Measurements from ENCODE around the gene MAPK14.
"Not testable (repeated sequence)": the region's sequence is repeated elsewhere in the genome, so short reads cannot be mapped to it uniquely, and the experiment has no call there.

The MAPK14 gene

GRCh38 chr6:36122495-36123269, 95.1 kb downstream of the MAPK14 start:
- WGBS, 2 experiments (ENCODE audit: insufficient coverage in 2 of 2): 91 to 97% methylated on average over 8 to 11 of the region's 11 CpGs
- no peaks in the 10 kb centered on the region for H3K9me3 ChIP-seq (ENCODE audit: control insufficient read depth, low read length)
- H3K27ac ChIP-seq (ENCODE audit: low read depth, low read length, severe bottlenecking): no peak overlapping the region
- no peak overlapping the region for H3K4me3 ChIP-seq (ENCODE audit: extremely low read depth, insufficient read depth, low read length, poor library complexity, severe bottlenecking)
- H3K4me1 ChIP-seq (ENCODE audit: control insufficient read depth, insufficient read depth, low read length, poor library complexity, severe bottlenecking): peaks cover 32% of the 10 kb centered on the region
- peaks cover 6% of the 10 kb centered on the region for H3K36me3 ChIP-seq (ENCODE audit: control insufficient read depth, insufficient read depth, low read length)

- Histone ChIP-seq H3K36me3 (ENCODE audit: control insufficient read depth, insufficient read depth, low read length) (peaks cover 2% of the 10 kb centered on the region), H3K4me3 (ENCODE audit: extremely low read depth, insufficient read depth, low read length, poor library complexity, severe bottlenecking) (no peak overlapping the region), H3K4me1 (ENCODE audit: control insufficient read depth, insufficient read depth, low read length, poor library complexity, severe bottlenecking) (peaks cover 40% of the 10 kb centered on the region), H3K9me3 (ENCODE audit: control insufficient read depth, low read length) (no peaks in the 10 kb centered on the region), H3K27ac (ENCODE audit: low read depth, low read length, severe bottlenecking) (peak overlapping the region; percentile 10)
- 63 to 74% methylated on average over 7 to 8 of the region's 10 CpGs for WGBS, 2 experiments (ENCODE audit: insufficient coverage in 2 of 2)
Observed at GRCh38 chr6:36123270-36124139, 95.9 kb downstream of the MAPK14 start.

DNA sequence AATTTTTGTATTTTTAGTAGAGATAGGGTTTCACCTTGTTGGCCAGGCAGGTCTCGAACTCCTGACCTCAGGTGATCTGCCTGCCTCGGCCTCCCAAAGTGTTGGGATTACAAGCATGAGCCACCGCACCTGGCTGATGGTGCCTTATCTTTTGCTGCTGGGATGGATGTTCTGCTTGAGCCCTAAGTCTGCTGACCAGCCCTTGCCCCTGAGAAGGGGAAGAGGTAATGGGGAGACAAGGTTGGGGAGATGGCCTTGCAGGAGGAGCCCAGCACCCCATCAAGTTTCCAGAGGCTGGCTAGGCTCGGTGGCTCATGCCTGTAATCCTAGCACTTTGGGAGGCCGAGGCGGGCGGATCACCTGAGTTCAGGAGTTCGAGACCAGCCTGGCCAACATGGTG, 96.7 kb downstream of the MAPK14 start:
- H3K4me1 ChIP-seq (ENCODE audit: control insufficient read depth, insufficient read depth, low read length, poor library complexity, severe bottlenecking): peaks cover 42% of the 10 kb centered on the region
- H3K9me3 ChIP-seq (ENCODE audit: control insufficient read depth, low read length); H3K36me3 ChIP-seq (ENCODE audit: control insufficient read depth, insufficient read depth, low read length); H3K27ac ChIP-seq (ENCODE audit: low read depth, low read length, severe bottlenecking); H3K4me3 ChIP-seq (ENCODE audit: extremely low read depth, insufficient read depth, low read length, poor library complexity, severe bottlenecking): not testable (repeated sequence)
- whole genome bisulfite sequencing, 2 experiments (ENCODE audit: insufficient coverage in 2 of 2): 88 to 90% methylated on average over 6 of the region's 8 CpGs

- Histone ChIP-seq H3K27ac (ENCODE audit: low read depth, low read length, severe bottlenecking) (no peak overlapping the region), H3K4me1 (ENCODE audit: control insufficient read depth, insufficient read depth, low read length, poor library complexity, severe bottlenecking) (peaks cover 43% of the 10 kb centered on the region), H3K9me3 (ENCODE audit: control insufficient read depth, low read length) (no peaks in the 10 kb centered on the region), H3K4me3 (ENCODE audit: extremely low read depth, insufficient read depth, low read length, poor library complexity, severe bottlenecking) (no peak overlapping the region), H3K36me3 (ENCODE audit: control insufficient read depth, insufficient read depth, low read length) (no peaks in the 10 kb centered on the region)
- 87 to 100% methylated on average over 3 of the region's 3 CpGs for WGBS, 2 experiments (ENCODE audit: insufficient coverage in 2 of 2)
Observed at GRCh38 chr6:36124881-36125280, 97.3 kb downstream of the MAPK14 start.

DNA sequence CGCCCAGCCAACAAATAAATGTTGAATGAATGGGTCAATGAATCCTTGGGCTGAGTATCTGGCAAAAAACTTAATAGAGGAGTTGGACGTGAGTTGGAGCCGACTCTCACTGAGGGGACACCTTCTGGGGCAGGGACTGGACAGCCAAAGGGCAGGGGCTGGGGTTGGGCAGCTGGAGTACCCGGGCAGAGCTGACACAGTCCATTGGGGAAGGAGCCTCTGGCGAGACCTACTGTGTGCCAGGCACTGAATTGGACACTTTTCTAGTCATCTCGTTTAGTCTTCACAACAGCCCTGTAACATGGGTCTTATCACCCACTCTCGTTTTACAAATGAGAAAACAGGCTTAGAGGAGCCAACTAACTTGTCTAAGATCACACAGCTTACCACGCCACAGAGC, 98.0 kb downstream of the MAPK14 start:
- Histone ChIP-seq H3K9me3 (ENCODE audit: control insufficient read depth, low read length) (no peaks in the 10 kb centered on the region), H3K36me3 (ENCODE audit: control insufficient read depth, insufficient read depth, low read length) (no peaks in the 10 kb centered on the region), H3K27ac (ENCODE audit: low read depth, low read length, severe bottlenecking) (no peak overlapping the region), H3K4me1 (ENCODE audit: control insufficient read depth, insufficient read depth, low read length, poor library complexity, severe bottlenecking) (peaks cover 44% of the 10 kb centered on the region), H3K4me3 (ENCODE audit: extremely low read depth, insufficient read depth, low read length, poor library complexity, severe bottlenecking) (no peak overlapping the region)
- WGBS, 2 experiments (ENCODE audit: insufficient coverage in 2 of 2): 88 to 91% methylated on average over 7 to 8 of the region's 8 CpGs

DNA sequence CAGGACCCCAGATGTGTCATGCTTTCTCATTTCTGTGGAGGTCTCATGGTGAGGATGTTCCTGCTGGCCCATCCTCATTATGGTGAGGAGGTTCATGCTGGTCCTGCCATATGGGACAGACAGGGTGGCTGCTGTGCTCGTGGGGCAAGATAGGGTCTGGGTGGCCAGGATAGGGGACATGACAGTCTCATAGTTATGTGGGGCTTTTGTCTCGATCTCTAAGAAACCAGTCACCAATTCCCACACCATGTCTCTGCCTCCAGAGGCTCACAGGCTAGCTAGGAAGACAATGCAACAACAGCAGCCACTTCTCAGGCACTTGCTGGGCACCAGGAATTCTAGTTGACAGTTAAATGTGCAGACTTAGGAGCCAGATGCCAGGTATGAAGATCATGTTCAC, 98.5 kb downstream of the MAPK14 start:
- Histone ChIP-seq H3K36me3 (ENCODE audit: control insufficient read depth, insufficient read depth, low read length) (no peaks in the 10 kb centered on the region), H3K27ac (ENCODE audit: low read depth, low read length, severe bottlenecking) (no peak overlapping the region), H3K4me1 (ENCODE audit: control insufficient read depth, insufficient read depth, low read length, poor library complexity, severe bottlenecking) (peaks cover 42% of the 10 kb centered on the region), H3K9me3 (ENCODE audit: control insufficient read depth, low read length) (no peaks in the 10 kb centered on the region), H3K4me3 (ENCODE audit: extremely low read depth, insufficient read depth, low read length, poor library complexity, severe bottlenecking) (no peak overlapping the region)
- WGBS, 2 experiments (ENCODE audit: insufficient coverage in 2 of 2): 100% methylated on average over 1 of the region's 2 CpGs; no CpG with 5 or more reads in 1 of the 2 experiments

DNA sequence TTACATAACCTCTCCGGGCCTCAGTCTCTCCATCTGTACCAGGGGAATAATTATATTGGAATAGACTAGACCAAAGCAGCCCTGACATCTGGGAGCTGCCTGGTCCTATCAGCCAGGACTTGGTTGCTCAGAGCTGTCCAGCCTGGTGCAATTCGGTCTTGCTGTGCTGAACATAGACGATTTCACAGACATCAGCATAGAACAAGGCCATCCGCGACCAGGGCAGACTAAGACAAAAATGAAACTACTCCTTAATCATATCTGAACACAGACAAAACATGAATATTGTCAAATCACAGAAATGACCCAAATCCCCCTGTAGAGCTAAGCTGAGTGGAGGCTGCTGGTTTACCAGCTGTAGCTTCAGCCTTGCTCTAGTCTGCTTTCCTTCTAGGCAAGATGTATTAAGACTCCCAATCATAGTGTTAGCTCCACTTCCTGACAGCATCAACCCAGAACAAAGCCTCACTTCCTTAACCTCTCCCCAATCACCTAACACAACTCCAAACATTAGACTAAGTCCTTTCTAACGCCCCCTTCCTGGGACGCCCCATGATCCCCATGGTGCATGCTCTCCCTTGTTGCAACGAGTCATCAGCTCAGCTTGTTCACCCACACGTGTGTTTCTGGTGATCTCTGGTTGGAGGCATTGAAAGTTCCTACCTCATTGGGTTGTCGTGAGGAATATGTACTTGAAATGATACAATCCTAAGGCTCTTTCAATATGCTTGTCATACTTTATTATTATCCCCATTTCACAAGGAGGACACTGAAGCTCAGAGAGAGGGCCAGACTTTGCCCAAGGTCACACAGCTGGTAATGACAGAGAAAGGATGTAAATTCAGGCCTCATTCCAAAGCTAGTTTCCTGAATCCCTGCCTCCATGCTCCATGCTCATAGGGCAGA, 99.2 kb downstream of the MAPK14 start:
- Histone ChIP-seq H3K9me3 (ENCODE audit: control insufficient read depth, low read length) (no peaks in the 10 kb centered on the region), H3K27ac (ENCODE audit: low read depth, low read length, severe bottlenecking) (peak overlapping the region; percentile 69)
- WGBS, 2 experiments (ENCODE audit: insufficient coverage in 2 of 2): 88 to 98% methylated on average over 4 to 7 of the region's 10 CpGs

DNA sequence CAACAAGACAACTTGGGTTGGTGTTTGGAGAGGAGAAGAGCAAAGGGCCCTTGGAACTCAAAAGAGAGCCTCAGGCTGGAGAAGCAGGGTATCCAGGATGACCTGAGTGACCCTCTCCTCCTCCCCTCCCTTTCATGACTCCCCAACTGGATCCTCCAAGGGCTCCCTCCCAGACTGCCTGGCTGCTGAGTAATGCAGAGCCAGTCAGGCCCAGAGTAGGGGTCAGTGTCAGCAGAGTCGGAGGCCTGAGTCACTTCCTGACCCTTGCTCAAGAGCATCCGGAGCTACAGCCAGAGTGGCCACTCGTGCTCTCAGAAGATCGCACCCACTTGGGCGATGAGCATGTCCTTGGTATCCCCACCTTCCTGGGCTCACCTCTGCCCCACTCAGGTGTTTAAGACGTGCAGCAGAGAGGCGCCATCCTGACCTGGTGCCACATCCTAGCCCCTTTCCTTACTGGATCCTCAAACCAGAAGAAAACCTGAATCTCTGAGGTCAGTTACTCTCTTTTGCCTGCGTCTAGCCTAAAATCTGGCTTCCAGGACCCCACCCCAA, 99.9 kb downstream of the MAPK14 start:
- H3K4me1 ChIP-seq (ENCODE audit: control insufficient read depth, insufficient read depth, low read length, poor library complexity, severe bottlenecking): peaks cover 52% of the 10 kb centered on the region
- peak overlapping the region; percentile 69 for H3K27ac ChIP-seq (ENCODE audit: low read depth, low read length, severe bottlenecking)
- 77 to 80% methylated on average over 7 to 8 of the region's 8 CpGs for WGBS, 2 experiments (ENCODE audit: insufficient coverage in 2 of 2)
- no peak overlapping the region for H3K4me3 ChIP-seq (ENCODE audit: extremely low read depth, insufficient read depth, low read length, poor library complexity, severe bottlenecking)
- no peaks in the 10 kb centered on the region for H3K36me3 ChIP-seq (ENCODE audit: control insufficient read depth, insufficient read depth, low read length)
- no peaks in the 10 kb centered on the region for H3K9me3 ChIP-seq (ENCODE audit: control insufficient read depth, low read length)

More for the DNA sequence above, 99.2 kb downstream of the MAPK14 start:
- Histone ChIP-seq H3K4me1 (ENCODE audit: control insufficient read depth, insufficient read depth, low read length, poor library complexity, severe bottlenecking) (peaks cover 45% of the 10 kb centered on the region), H3K36me3 (ENCODE audit: control insufficient read depth, insufficient read depth, low read length) (no peaks in the 10 kb centered on the region), H3K4me3 (ENCODE audit: extremely low read depth, insufficient read depth, low read length, poor library complexity, severe bottlenecking) (no peak overlapping the region)

GRCh38 chr6:36128073-36128472, 100.5 kb downstream of the MAPK14 start:
- no peak overlapping the region for H3K4me3 ChIP-seq (ENCODE audit: extremely low read depth, insufficient read depth, low read length, poor library complexity, severe bottlenecking)

GRCh38 chr6:36128793-36129192, 101.2 kb downstream of the MAPK14 start:
- 100% methylated on average over 1 to 3 of the region's 3 CpGs for WGBS, 2 experiments (ENCODE audit: insufficient coverage in 2 of 2)
- H3K36me3 ChIP-seq (ENCODE audit: control insufficient read depth, insufficient read depth, low read length): no peaks in the 10 kb centered on the region
- no peak overlapping the region for H3K4me3 ChIP-seq (ENCODE audit: extremely low read depth, insufficient read depth, low read length, poor library complexity, severe bottlenecking)
- no peaks in the 10 kb centered on the region for H3K9me3 ChIP-seq (ENCODE audit: control insufficient read depth, low read length)
- no peak overlapping the region for H3K27ac ChIP-seq (ENCODE audit: low read depth, low read length, severe bottlenecking)
- H3K4me1 ChIP-seq (ENCODE audit: control insufficient read depth, insufficient read depth, low read length, poor library complexity, severe bottlenecking): peaks cover 54% of the 10 kb centered on the region

More at GRCh38 chr6:36128073-36128472, 100.5 kb downstream of the MAPK14 start:
- 94 to 100% methylated on average over 2 to 5 of the region's 5 CpGs for WGBS, 2 experiments (ENCODE audit: insufficient coverage in 2 of 2)
- Histone ChIP-seq H3K36me3 (ENCODE audit: control insufficient read depth, insufficient read depth, low read length) (no peaks in the 10 kb centered on the region), H3K9me3 (ENCODE audit: control insufficient read depth, low read length) (no peaks in the 10 kb centered on the region), H3K27ac (ENCODE audit: low read depth, low read length, severe bottlenecking) (peak overlapping the region; percentile 69), H3K4me1 (ENCODE audit: control insufficient read depth, insufficient read depth, low read length, poor library complexity, severe bottlenecking) (peaks cover 57% of the 10 kb centered on the region)

All from mesodermal cell (in vitro differentiated cells).